MCF 10A (cell line): ENCODE data around the gene KCTD18. TPM values are rescaled to one million over a fixed set of nuclear protein-coding genes. Genes with fewer than 3 reads are reported as not detected.

Source experiments
- BruUV-seq: library from RNA; stranded (reverse); fragments of 400-500 nt; replicated peaks from 2 replicates; lab custom pipeline; 2021; lab: Mats Ljungman, UMichigan
- CTCF ChIA-PET: fragments of 300-600 bp; sonication (Branson Sonifier 250); formaldehyde crosslinking; extraction: SDS; loops from one replicate; lab custom pipeline; 2021; ENCODE audit warnings: antibody characterized with exemption, inconsistent platforms; lab: Yijun Ruan, JAX
- POLR2A ChIA-PET: fragments of 300-600, 350-650 bp; sonication (Branson Sonifier 250); formaldehyde crosslinking; extraction: SDS; loops from one replicate; lab custom pipeline; 2020; ENCODE audit warnings: antibody characterized with exemption, inconsistent platforms; lab: Yijun Ruan, JAX
- DNase-seq: peaks from one replicate; pipeline ENCODE4 v3.0.0-alpha.2; 2018; ENCODE audit not compliant: unreplicated experiment
- H3K27ac Mint-ChIP-seq: one replicate; pipeline ENCODE4 v1.8.0; 2022; ENCODE audit warnings: mild to moderate bottlenecking, low read depth, mixed read lengths; ENCODE audit not compliant: unreplicated experiment
- H3K27me3 Mint-ChIP-seq: one replicate; pipeline ENCODE4 v1.8.0; 2022; ENCODE audit warnings: mixed read lengths; ENCODE audit not compliant: insufficient read depth, unreplicated experiment
- H3K36me3 Mint-ChIP-seq: one replicate; pipeline ENCODE4 v1.8.0; 2022; ENCODE audit warnings: mild to moderate bottlenecking, moderate library complexity, mixed read lengths; ENCODE audit not compliant: insufficient read depth, unreplicated experiment
- H3K4me1 Mint-ChIP-seq: one replicate; pipeline ENCODE4 v1.8.0; 2022; ENCODE audit warnings: mixed read lengths; ENCODE audit not compliant: insufficient read depth, unreplicated experiment
- H3K4me3 Mint-ChIP-seq: one replicate; pipeline ENCODE4 v1.8.0; 2022; ENCODE audit warnings: mild to moderate bottlenecking, moderate library complexity, mixed read lengths; ENCODE audit not compliant: unreplicated experiment
- H3K9me3 Mint-ChIP-seq: one replicate; pipeline ENCODE4 v1.8.0; 2022; ENCODE audit warnings: mixed read lengths; ENCODE audit not compliant: unreplicated experiment
- intact Hi-C: fragments of 100-400 bp; cut with micrococcal nuclease; formaldehyde crosslinking; loops from 2 replicates; pipeline ENCODE4 v1.14.1; 2022
- total RNA-seq: library from RNA; stranded (reverse); gene quantifications from 2 replicates; pipeline ENCODE4 v1.2.3, GENCODE V29; 2022
- TF ChIP-seq, protein P1 (sequence below): fragments of 200-600 bp; IDR thresholded peaks from one replicate; pipeline ENCODE4 v1.8.0; 2022; ENCODE audit warnings: antibody characterized with exemption, mild to moderate bottlenecking; ENCODE audit not compliant: unreplicated experiment

The KCTD18 gene
- total RNA-seq, 1 experiment from 2014 or later = 13.5 TPM

DNA sequence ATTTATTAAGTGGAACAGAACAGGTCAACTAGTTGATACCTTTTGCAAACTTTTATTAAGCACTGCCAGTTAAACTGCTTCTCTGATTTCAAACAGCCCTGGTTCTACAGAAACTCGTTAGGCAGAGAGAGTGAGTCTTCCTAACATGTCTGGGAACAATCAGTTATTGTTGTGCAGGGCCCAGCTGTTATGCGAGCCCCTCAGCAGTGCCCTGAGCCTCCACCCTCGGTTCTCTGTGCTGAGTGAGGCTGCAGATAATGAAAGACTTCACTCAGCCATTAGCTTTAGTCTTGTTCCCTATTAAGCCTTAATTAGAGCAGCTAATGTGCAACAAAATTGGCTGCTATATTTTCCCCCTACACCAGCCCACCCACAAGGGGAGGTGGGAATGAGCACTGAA is 39.6 kb downstream of the KCTD18 start:
- peaks cover 70% of the 10 kb centered on the region for H3K36me3 Mint-ChIP-seq

DNA sequence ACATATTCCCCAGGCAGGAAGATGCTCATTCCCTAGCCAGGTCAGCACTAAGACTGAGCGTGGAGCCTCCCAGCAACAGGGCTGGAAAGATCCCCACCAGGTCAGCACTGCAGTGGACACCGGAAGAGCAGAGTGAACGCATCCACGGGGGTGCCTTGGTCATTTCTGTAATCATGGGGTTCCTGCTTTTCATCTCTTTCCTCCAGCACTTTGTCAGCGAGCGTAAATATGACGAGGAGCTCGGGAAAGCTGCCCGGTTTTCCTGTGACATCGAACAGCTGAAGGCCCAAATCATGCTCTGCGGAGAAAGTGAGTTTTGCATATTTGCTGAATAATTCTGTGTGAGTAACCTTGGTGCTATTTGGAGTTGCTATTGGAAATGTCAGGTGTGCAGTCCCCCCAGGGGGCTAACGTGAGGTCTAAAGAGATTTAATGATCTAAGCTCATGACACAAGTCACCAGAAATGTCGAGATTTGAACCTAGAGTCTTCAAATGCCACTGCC is 40.1 kb downstream of the KCTD18 start:
- Mint-ChIP-seq H3K4me3 (no peak overlapping the region), H3K36me3 (peaks cover 67% of the 10 kb centered on the region), H3K27me3 (no peaks in the 10 kb centered on the region), H3K4me1 (no peaks in the 10 kb centered on the region), H3K9me3 (no peaks in the 10 kb centered on the region), H3K27ac (no peak overlapping the region)
- intact Hi-C loops = no loop called here
- POLR2A ChIA-PET = no interaction called here
- TF ChIP-seq, protein P1, sequence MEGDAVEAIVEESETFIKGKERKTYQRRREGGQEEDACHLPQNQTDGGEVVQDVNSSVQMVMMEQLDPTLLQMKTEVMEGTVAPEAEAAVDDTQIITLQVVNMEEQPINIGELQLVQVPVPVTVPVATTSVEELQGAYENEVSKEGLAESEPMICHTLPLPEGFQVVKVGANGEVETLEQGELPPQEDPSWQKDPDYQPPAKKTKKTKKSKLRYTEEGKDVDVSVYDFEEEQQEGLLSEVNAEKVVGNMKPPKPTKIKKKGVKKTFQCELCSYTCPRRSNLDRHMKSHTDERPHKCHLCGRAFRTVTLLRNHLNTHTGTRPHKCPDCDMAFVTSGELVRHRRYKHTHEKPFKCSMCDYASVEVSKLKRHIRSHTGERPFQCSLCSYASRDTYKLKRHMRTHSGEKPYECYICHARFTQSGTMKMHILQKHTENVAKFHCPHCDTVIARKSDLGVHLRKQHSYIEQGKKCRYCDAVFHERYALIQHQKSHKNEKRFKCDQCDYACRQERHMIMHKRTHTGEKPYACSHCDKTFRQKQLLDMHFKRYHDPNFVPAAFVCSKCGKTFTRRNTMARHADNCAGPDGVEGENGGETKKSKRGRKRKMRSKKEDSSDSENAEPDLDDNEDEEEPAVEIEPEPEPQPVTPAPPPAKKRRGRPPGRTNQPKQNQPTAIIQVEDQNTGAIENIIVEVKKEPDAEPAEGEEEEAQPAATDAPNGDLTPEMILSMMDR = no peak
- BruUV-seq = no TSS peak
- no peak for DNase-seq
- CTCF ChIA-PET = interaction anchor here (0.5 to 3.9 kb wide), 15 partner anchors 8 to 517 kb away, joined by 3 to 30 read pairs (median 6); no protein-coding TSS in a partner anchor

More for the DNA sequence above, 39.6 kb downstream of the KCTD18 start:
- CTCF ChIA-PET = interaction anchor here (0.5 to 3.9 kb wide), 20 partner anchors 8 to 526 kb away, joined by 3 to 30 read pairs (median 4); no protein-coding TSS in a partner anchor
- POLR2A ChIA-PET = interaction anchor here (0.6 kb wide), 1 partner anchor 497 kb away, joined by 3 read pairs; no protein-coding TSS in a partner anchor
- Mint-ChIP-seq H3K27ac (no peak overlapping the region), H3K4me1 (no peaks in the 10 kb centered on the region), H3K27me3 (no peaks in the 10 kb centered on the region), H3K9me3 (no peaks in the 10 kb centered on the region), H3K4me3 (no peak overlapping the region)
- TF ChIP-seq, protein P1 = no peak
- DNase-seq = no peak
- BruUV-seq = no TSS peak
- intact Hi-C loops = no loop called here

DNA sequence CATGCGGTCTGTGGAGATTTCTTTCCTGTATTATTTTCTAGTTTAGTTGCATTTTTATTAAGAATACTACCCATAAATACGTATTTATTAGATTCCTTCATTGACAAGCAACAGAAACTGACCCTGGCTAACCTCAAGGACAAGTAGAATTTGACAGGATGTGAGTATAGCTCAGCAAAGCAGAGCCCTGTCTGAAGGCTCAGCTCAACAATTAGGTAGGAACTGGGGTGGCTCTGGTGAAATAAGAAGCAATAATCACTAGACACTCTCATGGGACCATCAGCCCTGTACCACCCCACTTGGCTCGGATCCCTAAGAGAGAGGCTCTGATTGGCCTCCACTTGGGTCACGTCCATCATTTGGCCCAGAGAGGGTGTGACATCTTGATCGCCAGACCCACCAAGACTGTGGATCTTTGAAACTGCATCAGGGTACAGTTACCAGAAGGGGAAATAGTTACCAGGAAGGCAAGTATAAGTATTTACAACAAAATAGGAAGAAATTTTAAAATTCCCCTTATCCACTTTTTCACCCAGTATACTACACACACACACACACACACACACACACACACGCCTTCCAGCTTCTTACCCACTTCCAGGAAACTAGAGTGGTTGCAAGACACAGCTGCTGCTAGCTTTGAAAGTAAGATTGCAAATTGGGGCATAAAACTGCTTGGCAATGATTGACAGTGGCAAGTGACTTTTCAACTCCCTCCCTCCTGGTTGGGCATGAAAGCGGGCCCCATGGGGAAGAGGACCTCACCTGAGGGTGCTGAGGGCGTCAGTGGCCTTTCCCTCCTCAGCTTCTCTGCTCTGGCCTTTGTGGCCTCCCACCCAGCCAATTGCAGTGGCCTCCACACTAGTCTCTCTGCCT is 41.8 kb downstream of the KCTD18 start:
- Mint-ChIP-seq H3K4me3 (no peak overlapping the region), H3K4me1 (no peaks in the 10 kb centered on the region), H3K36me3 (peaks cover 49% of the 10 kb centered on the region), H3K27me3 (no peaks in the 10 kb centered on the region), H3K27ac (peak overlapping the region; percentile 52), H3K9me3 (no peaks in the 10 kb centered on the region)
- intact Hi-C loops = no loop called here
- no peak for DNase-seq
- ChIA-PET CTCF (interaction anchor here (0.5 to 4.0 kb wide), 8 partner anchors 8 to 718 kb away, joined by 3 to 21 read pairs (median 4); no protein-coding TSS in a partner anchor), POLR2A (no interaction called here)
- BruUV-seq = no TSS peak
- TF ChIP-seq, protein P1 = no peak
